Stimulated activated CD8-positive, alpha-beta memory T cell treated with anti-CD3 and anti-CD28 coated beads, Interleukin-12 subunit alpha, Interleukin-12 subunit beta, amount 100 ng/mL, for 1 hour (primary cell): ENCODE measurements around the gene KBTBD3.
"Not testable (repeated sequence)": the region's sequence is repeated elsewhere in the genome, so short reads cannot be mapped to it uniquely, and the experiment has no call there.

Experiments used
- DNase-seq: peaks from one replicate; pipeline ENCODE4 v3.0.0-alpha.2; 2020; ENCODE audit warnings: low read depth

Gene KBTBD3

GRCh38 chr11:106011481-106011880 lies 65.7 kb downstream of the KBTBD3 start:
- DNase-seq: no peak

GRCh38 chr11:106003094-106003493 lies 74.1 kb downstream of the KBTBD3 start:
- DNase-seq: not testable (repeated sequence)

GRCh38 chr11:106001304-106002012 lies 75.7 kb downstream of the KBTBD3 start:
- DNase-seq: no peak
